Measurements from ENCODE around the gene NONO. TPM values are rescaled to one million over a fixed set of nuclear protein-coding genes. Genes with fewer than 3 reads are reported as not detected.
"Not testable (repeated sequence)": the region's sequence is repeated elsewhere in the genome, so short reads cannot be mapped to it uniquely, and the experiment has no call there.

Gene NONO
- total RNA-seq, 2 experiments from 2014 or later = 440 to 472 TPM

DNA sequence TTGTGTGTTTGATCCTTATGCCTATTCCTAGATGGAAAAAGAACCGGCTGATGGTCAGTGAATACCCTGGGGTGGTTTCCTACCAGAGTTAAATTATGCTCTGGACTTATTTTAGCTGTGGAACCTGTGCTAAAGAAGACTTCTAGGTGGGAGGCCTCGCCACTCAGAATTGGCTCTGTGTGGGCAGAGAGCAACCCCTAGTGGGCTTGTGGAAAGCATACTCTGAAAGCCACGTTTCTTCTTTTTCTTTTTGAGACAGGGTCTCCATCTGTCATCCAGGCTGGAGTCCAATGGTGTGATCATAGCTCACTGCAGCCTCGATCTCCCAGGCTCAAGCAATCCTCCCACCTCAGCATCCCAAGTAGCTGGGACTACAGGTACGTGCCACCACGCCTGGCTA lies 66.4 kb downstream of the NONO start:
- H3K9me3 ChIP-seq (ENCODE audit: control insufficient read depth in 1 of 2, insufficient read depth in 1 of 2, low read length in 2 of 2); POLR2A ChIA-PET; ATAC-seq (ENCODE audit: poor library complexity); H3K4me1 ChIP-seq (ENCODE audit: insufficient read depth, low read length); DNase-seq; CTCF ChIA-PET; H3K27me3 Mint-ChIP-seq; H3K9me3 Mint-ChIP-seq; H3K36me3 Mint-ChIP-seq (ENCODE audit: low read depth); H3K27ac Mint-ChIP-seq; H3K4me3 ChIP-seq (ENCODE audit: low read length); H3K4me3 Mint-ChIP-seq; intact Hi-C loops (cut with DNase I, micrococcal nuclease); H3K27ac ChIP-seq (ENCODE audit: low read depth in 1 of 2, low read length in 2 of 2); H3K36me3 ChIP-seq (ENCODE audit: insufficient read depth, low read length); H3K27me3 ChIP-seq (ENCODE audit: control insufficient read depth in 1 of 2, insufficient read depth in 2 of 2, low read length in 2 of 2); H3K4me1 Mint-ChIP-seq (ENCODE audit: low read depth): not testable (repeated sequence)

Other genes with a start within 250 kb of the NONO start
- 10 to 100 TPM; 20.5 to 22.4 TPM for gene SNX12, start 215.3 kb upstream of the NONO start, total RNA-seq
- gene FOXO4, start 187.8 kb upstream of the NONO start, total RNA-seq = 10 to 100 TPM; 20.9 to 23.8 TPM
- 10 to 100 TPM; 71.9 to 82.3 TPM for gene CXorf65, start 176.9 kb upstream of the NONO start, total RNA-seq
- 100 to 1,000 TPM; 213 to 225 TPM for gene IL2RG, start 172.1 kb upstream of the NONO start, total RNA-seq
- gene MED12, start 165.0 kb upstream of the NONO start, total RNA-seq = 10 to 100 TPM; 44.5 to 55.3 TPM
- 1 to 10 TPM; 3.4 to 4.3 TPM for gene NLGN3, start 138.8 kb upstream of the NONO start, total RNA-seq
- not detected for gene GJB1, start 60.4 kb upstream of the NONO start, total RNA-seq
- 10 to 100 TPM; 16.7 to 17.6 TPM for gene ZMYM3, start 29.5 kb upstream of the NONO start, total RNA-seq
- 1 to 10 TPM; 2.9 to 3.4 TPM for gene ITGB1BP2, start 18.1 kb downstream of the NONO start, total RNA-seq
- gene TAF1, start 82.7 kb downstream of the NONO start, total RNA-seq = 10 to 100 TPM; 61.0 to 62.2 TPM
- gene OGT, start 249.5 kb downstream of the NONO start, total RNA-seq = 100 to 1,000 TPM; 279 to 295 TPM